RWPE2 (cell line): Measurements from ENCODE around the gene KCNMA1.

Source experiments
- ATAC-seq: fragments of 200-7000 bp; cut with Tn5 transposase; 3 replicates; pipeline ENCODE4 v1.9.1; 2021; ENCODE audit warnings: low read depth
- DNase-seq: peaks from one replicate; pipeline ENCODE4 v3.0.0-alpha.2; 2020; ENCODE audit warnings: low spot score
- H3K27ac ChIP-seq: fragments of 450-650 bp; 2 replicates; pipeline ENCODE4 v1.5.1; 2017; ENCODE audit warnings: mild to moderate bottlenecking; ENCODE audit not compliant: poor library complexity, severe bottlenecking
- H3K27me3 ChIP-seq: fragments of 250-450 bp; sonication (Bioruptor Pico); 2 replicates; pipeline ENCODE4 v1.5.1; 2021; ENCODE audit warnings: mild to moderate bottlenecking, moderate library complexity; ENCODE audit not compliant: insufficient read depth, poor library complexity, severe bottlenecking
- H3K36me3 ChIP-seq: fragments of 250-450 bp; sonication (Bioruptor Pico); 2 replicates; pipeline ENCODE4 v1.5.1; 2020; ENCODE audit warnings: low read depth, mild to moderate bottlenecking, moderate library complexity
- H3K4me1 ChIP-seq: fragments of 250-450 bp; sonication (Bioruptor Pico); 2 replicates; pipeline ENCODE4 v1.5.1; 2021; ENCODE audit warnings: mild to moderate bottlenecking, moderate library complexity; ENCODE audit not compliant: insufficient read depth, poor library complexity, severe bottlenecking
- H3K4me3 ChIP-seq: fragments of 250-450 bp; sonication (Bioruptor Pico); 2 replicates; pipeline ENCODE4 v1.5.1; 2021; ENCODE audit warnings: mild to moderate bottlenecking, moderate library complexity; ENCODE audit not compliant: severe bottlenecking
- H3K9me3 ChIP-seq: fragments of 250-450 bp; sonication (Bioruptor Pico); 2 replicates; pipeline ENCODE4 v1.5.1; 2021; ENCODE audit warnings: mild to moderate bottlenecking, moderate library complexity; ENCODE audit not compliant: severe bottlenecking
- CTCF ChIP-seq: fragments of 450-650 bp; IDR thresholded peaks from one replicate; pipeline ENCODE4 v1.5.1; 2017; ENCODE audit warnings: mild to moderate bottlenecking, moderate library complexity; ENCODE audit not compliant: poor library complexity, severe bottlenecking

Gene KCNMA1

GRCh38 chr10:77207182-77207827 lies 430.3 kb downstream of the KCNMA1 start:
- no peak for ATAC-seq
- Histone ChIP-seq H3K27me3 (no peaks in the 10 kb centered on the region), H3K9me3 (no peaks in the 10 kb centered on the region), H3K36me3 (no peaks in the 10 kb centered on the region), H3K27ac (no peak overlapping the region), H3K4me1 (no peaks in the 10 kb centered on the region), H3K4me3 (no peak overlapping the region)
- no peak for TF ChIP-seq CTCF
- no peak for DNase-seq

GRCh38 chr10:77205135-77205534 lies 432.5 kb downstream of the KCNMA1 start:
- DNase-seq (no peak), ATAC-seq (no peak)
- Histone ChIP-seq H3K36me3 (no peaks in the 10 kb centered on the region), H3K27me3 (no peaks in the 10 kb centered on the region), H3K9me3 (no peaks in the 10 kb centered on the region), H3K27ac (no peak overlapping the region), H3K4me3 (no peak overlapping the region), H3K4me1 (no peaks in the 10 kb centered on the region)
- no peak for TF ChIP-seq CTCF

- no peaks in the 10 kb centered on the region for H3K4me1 ChIP-seq
- no peak overlapping the region for H3K27ac ChIP-seq
- DNase-seq (no peak), ATAC-seq (no peak)
- H3K9me3 ChIP-seq = no peaks in the 10 kb centered on the region
- no peak overlapping the region for H3K4me3 ChIP-seq
- TF ChIP-seq CTCF = no peak
- no peaks in the 10 kb centered on the region for H3K27me3 ChIP-seq
- no peaks in the 10 kb centered on the region for H3K36me3 ChIP-seq
Observed at GRCh38 chr10:77204171-77204570, 433.4 kb downstream of the KCNMA1 start.

- no peak for ATAC-seq
- H3K27ac ChIP-seq = no peak overlapping the region
- no peak overlapping the region for H3K4me3 ChIP-seq
Observed at GRCh38 chr10:77202857-77203256, 434.8 kb downstream of the KCNMA1 start.

More at GRCh38 chr10:77202857-77203256, 434.8 kb downstream of the KCNMA1 start:
- no peaks in the 10 kb centered on the region for H3K4me1 ChIP-seq
- H3K27me3 ChIP-seq = no peaks in the 10 kb centered on the region
- no peak for TF ChIP-seq CTCF
- H3K36me3 ChIP-seq = no peaks in the 10 kb centered on the region
- no peak for DNase-seq
- no peaks in the 10 kb centered on the region for H3K9me3 ChIP-seq
